GM18505 (cell line): ENCODE results near the gene XXYLT1.
"Not testable (repeated sequence)": the region's sequence is repeated elsewhere in the genome, so short reads cannot be mapped to it uniquely, and the experiment has no call there.

Experiments used
- ATAC-seq: cut with Tn5 transposase; IDR thresholded peaks from one replicate; pipeline ENCODE4 v1.9.1; 2021; ENCODE audit not compliant: unreplicated experiment
- POLR2A ChIP-seq: IDR thresholded peaks from 4 replicates; pipeline ENCODE4 v1.6.1; 2011; ENCODE audit warnings: borderline replicate concordance; ENCODE audit not compliant: insufficient read depth, insufficient read length; ENCODE audit errors: extremely low read depth

XXYLT1 gene

DNA sequence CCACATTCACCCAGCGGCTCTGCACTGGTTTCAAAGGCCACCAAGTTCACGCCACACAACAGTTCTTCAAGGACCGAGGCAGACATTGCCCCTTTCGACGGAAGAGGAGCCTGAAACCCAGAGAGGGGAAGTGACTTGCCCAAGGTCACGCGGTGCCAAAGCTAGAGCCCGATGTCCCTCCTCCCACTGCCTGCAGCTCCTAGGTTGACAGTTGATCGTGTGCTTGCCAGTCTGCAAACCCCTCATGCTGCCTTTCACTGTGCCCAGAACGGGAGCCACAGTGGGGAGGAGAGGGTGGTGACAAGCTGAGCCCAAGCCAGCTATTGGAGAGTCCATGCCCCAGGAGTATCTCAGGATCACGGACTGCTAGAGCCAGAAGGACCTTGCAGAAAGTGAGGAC lies 230.9 kb downstream of the XXYLT1 start:
- ATAC-seq = no peak
- no peak for TF ChIP-seq POLR2A

DNA sequence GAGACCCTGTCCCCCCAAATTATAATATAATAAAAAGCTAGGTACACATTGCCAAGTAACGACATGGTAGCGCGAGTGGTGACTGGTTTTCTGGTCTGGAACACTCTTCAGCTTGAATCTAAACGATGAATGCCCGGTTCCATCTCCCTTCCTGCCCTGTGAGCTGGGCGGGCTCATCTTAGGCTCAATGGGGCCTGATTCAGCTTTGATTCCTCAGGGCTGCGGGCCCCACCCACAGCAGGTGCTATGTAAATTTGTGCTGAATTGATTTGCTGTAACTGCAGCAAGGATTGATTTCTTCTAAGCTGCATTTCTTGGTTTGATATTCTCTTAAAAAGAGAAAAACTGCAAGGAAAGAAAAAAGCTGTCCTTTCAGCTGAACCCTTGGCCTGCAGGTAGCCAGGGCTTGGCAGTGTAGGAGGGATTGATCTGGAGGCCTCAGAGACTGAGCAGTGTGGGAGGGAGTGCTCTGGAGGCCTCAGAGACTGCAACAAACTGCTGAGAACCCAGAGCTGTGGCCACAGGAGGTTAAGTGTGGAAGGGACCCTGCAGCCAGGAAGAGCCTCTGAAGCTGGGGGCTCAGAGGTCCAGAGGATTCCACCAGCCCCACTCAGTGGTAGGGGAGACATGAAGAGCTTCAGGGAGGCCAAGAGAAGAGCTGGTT lies 231.6 kb downstream of the XXYLT1 start:
- no peak for ATAC-seq
- no peak for TF ChIP-seq POLR2A

DNA sequence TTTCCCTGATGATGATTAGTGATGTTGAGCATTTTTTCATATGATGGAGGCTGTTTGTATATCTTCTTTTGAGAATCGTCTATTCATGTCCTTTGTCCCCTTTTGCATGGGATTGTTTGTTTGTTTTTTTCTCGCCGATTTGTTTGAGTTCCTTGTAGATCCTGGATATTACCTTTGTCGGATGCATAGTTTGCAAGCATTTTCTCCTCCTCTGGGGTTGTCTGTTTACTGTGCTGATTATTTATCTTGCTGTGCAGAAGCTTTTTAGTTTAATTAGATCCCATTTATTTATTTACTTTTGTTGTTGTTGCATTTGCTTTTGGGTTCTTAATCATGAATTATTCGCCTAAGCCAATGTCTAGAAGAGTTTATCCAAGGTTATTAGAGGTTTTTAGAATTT lies 232.8 kb downstream of the XXYLT1 start:
- ATAC-seq = no peak
- no peak for TF ChIP-seq POLR2A

DNA sequence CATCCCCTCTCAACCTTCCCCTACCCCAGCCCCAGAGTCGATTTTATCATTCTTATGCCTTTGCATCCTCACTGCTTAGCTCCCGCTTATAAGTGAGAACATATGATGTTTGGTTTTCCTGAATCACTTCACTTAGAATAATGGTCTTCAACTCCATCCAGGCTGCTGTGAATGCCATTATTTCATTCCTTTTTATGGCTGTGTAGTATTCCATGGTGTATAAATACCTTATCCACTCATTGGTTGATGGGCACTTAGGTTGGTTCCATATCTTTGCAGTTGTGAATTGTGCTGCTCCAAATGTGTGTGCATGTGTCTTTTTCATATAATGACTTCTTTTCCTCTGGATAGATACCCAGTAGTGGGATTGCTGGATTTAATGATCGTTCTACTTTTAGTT lies 233.4 kb downstream of the XXYLT1 start:
- not testable (repeated sequence) for ATAC-seq

DNA sequence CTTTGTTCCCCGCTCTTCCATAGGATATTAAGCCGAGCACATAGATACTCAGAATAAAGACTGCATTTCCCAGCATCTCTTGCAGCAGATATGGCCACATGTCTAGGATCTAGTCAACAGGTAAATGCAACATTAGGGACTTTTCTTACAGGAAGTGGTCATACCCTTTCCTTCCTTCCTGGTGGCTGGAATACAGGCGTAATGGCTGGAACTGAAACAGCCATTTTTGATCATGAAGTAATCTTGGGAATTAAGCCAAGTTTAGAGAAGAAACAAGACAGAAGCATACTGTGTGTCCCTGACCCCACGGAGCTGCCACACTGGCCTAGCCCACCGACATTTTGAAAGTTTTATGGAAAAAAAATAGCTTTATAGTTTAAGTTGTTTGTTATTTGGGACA lies 234.0 kb downstream of the XXYLT1 start:
- TF ChIP-seq POLR2A = no peak
- no peak for ATAC-seq

DNA sequence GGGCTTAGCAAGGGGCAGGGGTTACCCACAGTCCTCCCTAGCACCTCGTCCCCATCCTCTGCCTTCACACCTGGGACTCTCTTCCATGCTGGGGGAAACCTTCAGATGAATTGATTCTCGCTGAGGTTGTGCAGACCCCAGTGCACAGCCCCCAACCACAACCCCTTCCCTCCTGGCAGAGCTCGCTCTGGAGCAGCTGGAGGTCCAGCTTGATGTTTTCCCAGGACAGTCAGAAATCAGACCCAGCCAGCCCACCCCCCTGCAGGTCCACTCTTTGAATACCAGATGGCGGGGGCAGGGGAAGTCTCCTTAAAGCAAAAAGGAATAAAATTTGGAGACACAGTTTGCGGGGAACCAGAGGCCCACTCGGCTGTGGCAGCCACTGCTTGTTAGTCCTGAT lies 234.4 kb downstream of the XXYLT1 start:
- no peak for TF ChIP-seq POLR2A
- no peak for ATAC-seq

DNA sequence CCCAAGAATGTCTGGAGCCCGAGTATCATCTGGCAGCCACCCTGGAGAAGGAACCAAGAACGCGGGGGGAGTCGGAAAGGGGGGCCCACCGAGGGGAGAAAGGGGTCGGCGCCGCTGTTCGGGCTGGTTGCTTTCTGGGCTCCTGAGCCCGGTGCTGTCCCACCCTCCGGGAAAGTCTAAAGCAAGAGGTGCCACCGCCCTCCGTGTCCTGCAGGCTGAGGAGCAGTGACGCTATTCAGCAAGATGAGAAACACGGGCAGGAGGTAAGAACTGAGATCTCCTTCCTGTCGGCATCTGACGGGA lies 234.8 kb downstream of the XXYLT1 start:
- ATAC-seq = no peak

DNA sequence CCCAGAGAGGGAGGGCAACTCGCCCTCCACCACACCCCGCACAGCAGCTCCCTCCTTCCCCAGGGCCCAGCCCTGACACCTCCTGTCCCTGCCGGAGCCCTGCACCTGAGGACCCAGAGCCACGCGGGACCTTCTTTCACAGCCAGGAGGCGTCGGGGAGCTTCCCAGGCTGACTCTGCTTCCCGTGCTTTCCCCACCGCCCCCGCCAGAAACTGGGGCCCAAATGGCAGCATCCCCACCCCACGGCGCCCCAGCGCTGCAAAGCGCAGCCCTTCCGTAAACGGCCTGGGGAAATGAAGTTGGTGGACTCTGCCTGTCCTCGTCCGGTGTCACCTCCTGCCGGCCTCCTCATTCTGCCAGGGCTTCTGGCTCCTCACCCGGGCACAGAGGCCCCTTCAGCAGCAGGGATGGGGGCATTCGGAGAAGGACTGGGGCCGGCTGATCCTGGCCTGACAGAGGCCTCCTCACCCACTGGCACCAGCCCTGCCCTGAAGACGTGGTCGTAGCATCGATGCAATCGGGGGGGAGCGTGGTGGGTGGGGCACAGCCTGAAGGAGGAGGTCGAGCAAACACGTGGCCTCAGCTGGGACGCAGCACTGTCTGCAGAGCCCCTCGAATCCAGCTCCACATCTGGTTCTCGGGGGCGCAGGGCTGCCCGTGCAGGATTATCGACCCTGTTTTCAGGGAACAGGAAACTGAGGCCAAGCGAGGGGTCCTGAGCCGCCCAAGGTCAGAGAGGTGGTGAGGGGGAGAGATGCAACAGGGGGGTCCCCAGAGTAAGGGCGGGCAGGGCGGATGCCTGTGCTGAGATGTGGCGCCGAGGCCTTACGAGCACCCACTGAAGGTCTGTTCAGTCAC lies 235.4 kb downstream of the XXYLT1 start:
- no peak for TF ChIP-seq POLR2A
- ATAC-seq = no peak

More for the DNA sequence above, 234.8 kb downstream of the XXYLT1 start:
- no peak for TF ChIP-seq POLR2A

DNA sequence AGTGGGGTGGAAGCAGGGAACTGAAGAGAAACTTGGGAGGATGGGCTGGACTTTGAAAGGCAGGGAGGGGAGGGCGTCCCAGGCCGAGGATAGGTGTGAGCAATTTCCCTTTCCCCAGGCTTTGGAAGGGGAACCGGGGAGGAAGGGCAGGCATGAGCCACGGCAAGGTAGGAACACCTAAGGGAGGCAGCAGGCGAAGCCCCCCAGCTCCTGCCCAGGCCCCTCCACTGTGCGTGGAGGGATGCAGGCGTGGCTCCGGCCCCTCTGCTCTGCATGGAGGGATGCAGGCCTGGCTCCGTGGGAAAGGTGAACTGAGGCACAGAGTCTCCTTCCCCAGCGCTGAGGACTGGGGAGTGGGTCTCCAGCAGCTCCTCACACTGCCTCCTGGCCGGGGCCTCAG lies 236.4 kb downstream of the XXYLT1 start:
- no peak for TF ChIP-seq POLR2A
- no peak for ATAC-seq

DNA sequence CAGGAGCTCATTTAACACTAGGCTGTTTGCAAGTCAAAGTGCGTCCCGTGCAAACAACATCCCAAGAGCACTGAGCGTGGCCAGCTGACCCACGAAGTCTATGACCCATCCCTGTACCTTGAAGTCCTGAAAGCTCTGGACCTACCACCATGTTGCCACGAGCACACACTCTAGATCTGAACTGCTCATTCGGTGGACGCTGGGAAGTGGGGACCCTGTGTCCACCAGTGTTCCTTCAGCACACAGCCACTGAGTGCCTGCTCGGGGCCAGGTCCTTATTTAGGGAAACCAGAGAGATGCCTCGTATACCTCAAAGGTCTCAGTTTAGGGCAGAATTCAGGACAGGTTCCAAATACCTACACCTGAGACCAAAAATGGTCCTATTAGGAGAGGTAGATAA lies 236.9 kb downstream of the XXYLT1 start:
- no peak for ATAC-seq
- no peak for TF ChIP-seq POLR2A

DNA sequence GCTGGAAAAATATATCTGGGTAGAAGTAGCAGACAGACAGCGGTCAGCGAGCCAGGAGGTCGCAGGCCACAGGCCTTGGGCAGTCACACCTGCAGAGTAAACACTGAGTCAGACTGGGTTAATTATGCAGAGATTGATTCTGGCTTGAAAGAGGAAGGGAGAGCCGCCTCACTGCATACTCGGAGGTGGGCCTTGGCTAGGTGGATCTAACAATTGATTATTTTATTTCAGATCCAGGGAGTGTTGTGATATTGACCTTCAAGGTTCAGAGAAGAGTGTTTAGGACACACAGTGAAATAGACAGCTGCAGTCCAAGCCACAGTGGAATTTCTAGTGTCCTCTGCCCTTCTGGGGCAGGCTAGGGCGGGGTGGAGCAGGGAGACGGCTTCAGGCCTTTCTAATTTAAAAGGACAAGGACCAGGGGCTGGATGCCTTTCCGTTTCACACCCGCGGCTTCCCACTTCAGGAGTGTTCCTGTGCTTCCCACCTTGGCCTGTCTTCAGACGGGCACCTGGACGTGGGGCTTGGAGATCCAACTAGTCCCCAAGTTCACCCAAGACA lies 237.3 kb downstream of the XXYLT1 start:
- no peak for ATAC-seq

DNA sequence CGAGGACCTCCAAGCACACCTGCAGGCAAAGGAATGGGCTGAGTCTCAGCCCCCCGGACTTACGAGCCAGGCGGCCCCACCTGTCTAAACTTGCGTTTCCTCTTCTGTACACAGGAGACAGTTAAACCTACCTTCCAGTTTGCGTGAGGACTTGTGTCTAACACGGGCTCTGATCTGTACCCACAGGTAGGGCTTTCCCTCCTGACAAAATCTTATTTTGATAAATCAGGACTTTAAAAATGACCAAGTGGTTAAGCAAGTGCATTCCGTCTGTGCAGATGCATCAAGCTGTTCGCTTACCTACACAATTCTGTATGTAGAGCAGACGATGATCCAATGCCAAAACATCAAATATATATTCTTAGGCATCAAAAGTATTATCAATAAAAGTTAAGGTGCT lies 238.0 kb downstream of the XXYLT1 start:
- ATAC-seq = no peak
- TF ChIP-seq POLR2A = no peak

More for the DNA sequence above, 237.3 kb downstream of the XXYLT1 start:
- TF ChIP-seq POLR2A = no peak

DNA sequence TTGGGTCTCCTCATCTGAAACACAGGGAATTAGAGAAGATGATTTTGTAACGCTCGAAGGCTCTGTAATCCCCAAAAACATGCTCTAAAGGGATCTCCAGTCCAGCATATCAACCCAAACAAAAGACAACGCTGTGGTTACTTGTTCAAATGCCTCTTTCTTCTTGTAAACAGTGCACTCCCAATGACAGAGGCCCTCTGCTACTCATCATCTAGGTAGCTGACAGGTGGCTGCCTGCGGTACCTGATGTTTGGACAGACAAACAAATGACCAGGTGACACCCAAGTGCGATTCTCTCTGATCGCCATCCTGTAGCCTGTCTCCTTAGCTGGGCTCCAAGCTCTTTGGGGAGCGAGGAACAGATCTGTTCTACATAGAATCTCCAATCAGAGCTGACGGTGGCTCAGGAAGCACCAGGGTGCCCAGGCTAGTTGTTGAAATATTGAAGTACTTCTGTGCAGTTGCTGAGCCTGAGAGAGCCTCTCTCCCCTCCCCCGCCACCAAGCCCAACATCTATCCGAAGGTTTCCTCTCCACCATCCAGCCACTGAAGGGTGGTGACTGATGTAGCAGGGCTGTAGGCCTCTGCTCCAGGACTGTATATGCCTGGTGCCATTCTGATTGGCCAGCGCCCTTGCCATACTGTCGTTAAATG lies 238.7 kb downstream of the XXYLT1 start:
- TF ChIP-seq POLR2A = no peak
- ATAC-seq = no peak

DNA sequence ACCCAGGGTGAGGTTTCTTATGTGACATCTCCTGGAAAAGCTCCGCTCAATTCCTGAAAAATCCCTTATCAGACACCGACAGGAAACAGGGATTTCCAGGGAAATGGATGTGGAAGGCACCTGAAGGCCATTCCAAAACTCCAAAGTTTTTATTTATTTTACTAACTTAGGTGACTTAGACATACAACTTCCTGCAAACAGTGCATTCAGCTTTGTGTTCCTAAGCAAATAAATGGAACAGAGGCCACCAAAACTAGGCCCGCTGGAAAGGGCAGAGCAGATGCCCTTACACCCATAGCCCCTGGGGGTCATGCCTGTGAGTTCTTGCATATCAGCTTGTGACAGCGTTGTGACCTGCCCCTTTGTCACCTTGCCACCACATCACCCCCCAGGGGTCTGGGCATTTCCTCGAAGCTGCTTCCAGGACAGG lies 239.4 kb downstream of the XXYLT1 start:
- no peak for TF ChIP-seq POLR2A
- no peak for ATAC-seq
